GM23338 (cell line): ENCODE measurements around the gene QRICH1. TPM values are rescaled to one million over a fixed set of nuclear protein-coding genes. Genes with fewer than 3 reads are reported as not detected.

Experiments used
- ATAC-seq: fragments of 200-7000 bp; cut with Tn5 transposase; 3 replicates; pipeline ENCODE4 v1.9.1; 2020
- DNase-seq: peaks from one replicate; pipeline ENCODE4 v3.0.0-alpha.2; 2015; ENCODE audit warnings: low spot score
- H2AFZ ChIP-seq: fragments of 200-600 bp; sonication (generic); 2 replicates; pipeline ENCODE4 v1.8.0; 2016; ENCODE audit warnings: antibody characterized with exemption, mild to moderate bottlenecking, moderate library complexity
- H3F3A ChIP-seq: fragments of 200-600 bp; sonication (generic); replicated peaks from 2 replicates; pipeline ENCODE4 v1.8.0; 2017; ENCODE audit warnings: antibody characterized with exemption, mixed run types, low read depth
- H3K27ac ChIP-seq: fragments of 200-600 bp; sonication (generic); 2 replicates; pipeline ENCODE4 v1.6.1; 2016; ENCODE audit warnings: low read depth
- H3K27me3 ChIP-seq: fragments of 200-600 bp; sonication (generic); 2 replicates; pipeline ENCODE4 v1.8.0; 2016; ENCODE audit warnings: mild to moderate bottlenecking, mixed run types, moderate library complexity; ENCODE audit not compliant: insufficient read depth
- H3K36me3 ChIP-seq: fragments of 200-600 bp; sonication (generic); 2 replicates; pipeline ENCODE4 v1.8.0; 2016; ENCODE audit warnings: mild to moderate bottlenecking; ENCODE audit not compliant: insufficient read depth
- H3K4me1 ChIP-seq: fragments of 200-600 bp; sonication (generic); 2 replicates; pipeline ENCODE4 v1.8.0; 2016; ENCODE audit warnings: mild to moderate bottlenecking, moderate library complexity; ENCODE audit not compliant: insufficient read depth
- H3K4me2 ChIP-seq: fragments of 200-600 bp; sonication (generic); 2 replicates; pipeline ENCODE4 v1.7.1; 2017; ENCODE audit warnings: mixed run types
- H3K4me3 ChIP-seq: fragments of 200-600 bp; sonication (generic); 2 replicates; pipeline ENCODE4 v1.6.1; 2016; ENCODE audit warnings: mixed run types
- H3K79me2 ChIP-seq: fragments of 200-600 bp; sonication (generic); replicated peaks from 2 replicates; pipeline ENCODE4 v1.8.0; 2017; ENCODE audit warnings: mild to moderate bottlenecking; ENCODE audit not compliant: insufficient read depth
- H3K9me2 ChIP-seq: fragments of 200-600 bp; sonication (generic); 2 replicates; pipeline ENCODE4 v1.8.0; 2017; ENCODE audit not compliant: insufficient read depth
- H4K20me1 ChIP-seq: fragments of 200-600 bp; sonication (generic); replicated peaks from 2 replicates; pipeline ENCODE4 v1.8.0; 2017; ENCODE audit warnings: mild to moderate bottlenecking; ENCODE audit not compliant: insufficient read depth
- H3K27ac Mint-ChIP-seq: 2 replicates; pipeline ENCODE4 v1.8.0; 2020; ENCODE audit warnings: inconsistent platforms, mild to moderate bottlenecking, moderate library complexity, mixed read lengths
- H3K27me3 Mint-ChIP-seq: 3 replicates; pipeline ENCODE4 v1.8.0; 2022; ENCODE audit warnings: low read depth, mild to moderate bottlenecking, moderate library complexity, mixed read lengths, inconsistent platforms; ENCODE audit not compliant: insufficient read depth, poor library complexity
- H3K36me3 Mint-ChIP-seq: 3 replicates; pipeline ENCODE4 v1.8.0; 2021; ENCODE audit warnings: low read depth, mild to moderate bottlenecking, inconsistent platforms, moderate library complexity, mixed read lengths
- H3K4me1 Mint-ChIP-seq: 3 replicates; pipeline ENCODE4 v1.8.0; 2020; ENCODE audit warnings: mild to moderate bottlenecking, inconsistent platforms, mixed read lengths
- H3K4me3 Mint-ChIP-seq: 3 replicates; pipeline ENCODE4 v1.8.0; 2021; ENCODE audit warnings: moderate library complexity, mild to moderate bottlenecking, inconsistent platforms, mixed read lengths
- H3K9me3 Mint-ChIP-seq: 3 replicates; pipeline ENCODE4 v1.8.0; 2020; ENCODE audit warnings: moderate library complexity, mild to moderate bottlenecking, inconsistent platforms, mixed read lengths
- CREB1 ChIP-seq: fragments of 250-450 bp; sonication (Bioruptor Pico); IDR thresholded peaks from 2 replicates; pipeline ENCODE4 v1.5.0; 2020; ENCODE audit warnings: low read depth, mild to moderate bottlenecking, moderate library complexity
- EZH2 ChIP-seq: fragments of 200-600 bp; sonication (generic); IDR thresholded peaks from one replicate; pipeline ENCODE4 v1.8.0; 2017; ENCODE audit warnings: antibody characterized with exemption, mild to moderate bottlenecking, low read depth; ENCODE audit not compliant: unreplicated experiment
- EZH2phosphoT487 ChIP-seq: fragments of 200-600 bp; sonication (generic); IDR thresholded peaks from one replicate; pipeline ENCODE4 v1.8.1; 2018; ENCODE audit warnings: antibody characterized with exemption; ENCODE audit not compliant: unreplicated experiment
- POLR2AphosphoS5 ChIP-seq: IDR thresholded peaks from 2 replicates; pipeline ENCODE4 v1.6.1; 2016; ENCODE audit warnings: antibody characterized with exemption, low read depth
- STAT1 ChIP-seq: IDR thresholded peaks from one replicate; pipeline ENCODE4 v1.6.1; 2016; ENCODE audit warnings: antibody characterized with exemption; ENCODE audit not compliant: unreplicated experiment
- ZNF114 ChIP-seq: fragments of 250-450 bp; sonication (Bioruptor Pico); IDR thresholded peaks from 2 replicates; pipeline ENCODE4 v1.5.0; 2020; ENCODE audit warnings: mild to moderate bottlenecking, moderate library complexity
- ZNF462 ChIP-seq: fragments of 250-450 bp; sonication (Bioruptor Pico); IDR thresholded peaks from 2 replicates; pipeline ENCODE4 v1.5.0; 2020; ENCODE audit warnings: mild to moderate bottlenecking, moderate library complexity
- polyA plus RNA-seq: library from polyadenylated mRNA; unstranded; fragments of >200 nt; fragmentation: Nextera tagmentation; extraction: Ambion mirVana; gene quantifications from 2 replicates; pipeline ENCODE4 v1.2.1, GENCODE V29; 2016
- total RNA-seq: library from RNA; depleted of rRNA; stranded (reverse); fragments of >200 nt; shearing (Covaris generic); gene quantifications from 2 replicates; pipeline ENCODE4 v1.2.3, GENCODE V29; 2014
- TF ChIP-seq, protein P1 (sequence below): IDR thresholded peaks from one replicate; pipeline ENCODE4 v1.6.1; 2018; ENCODE audit warnings: antibody characterized with exemption; ENCODE audit not compliant: unreplicated experiment

The QRICH1 gene
- total and polyA plus RNA-seq, 2 experiments from 2014 or later, result 66.9 to 149 TPM

DNA sequence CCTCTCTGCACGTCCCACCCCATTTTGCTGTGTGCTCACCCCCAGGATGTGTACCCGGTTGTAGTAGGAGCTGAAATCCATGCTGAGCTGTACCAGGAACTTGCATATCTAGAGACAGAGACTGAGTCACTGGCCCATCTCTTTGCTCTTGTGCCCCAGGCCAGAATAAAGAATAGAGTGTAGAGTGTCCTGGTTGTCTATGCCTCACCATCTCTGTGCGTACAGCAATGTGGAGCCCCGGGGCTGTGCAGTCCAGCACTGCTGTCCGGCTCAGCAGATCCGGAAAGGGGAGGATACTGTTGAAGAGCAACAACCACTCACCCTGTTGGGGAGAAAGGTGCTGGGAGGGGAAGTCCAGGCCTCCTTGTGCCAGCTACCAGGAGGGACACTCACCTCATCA lies 78.1 kb downstream of the QRICH1 start:
- Histone ChIP-seq H3K4me2 (no peak overlapping the region), H3K79me2 (peaks cover 22% of the 10 kb centered on the region), H3K36me3 (peaks cover 19% of the 10 kb centered on the region), H3K9me2 (no peaks in the 10 kb centered on the region), H3K4me3 (no peak overlapping the region), H4K20me1 (peaks cover 21% of the 10 kb centered on the region), H3K27me3 (no peaks in the 10 kb centered on the region), H3K27ac (no peak overlapping the region), H2AFZ (no peak overlapping the region), H3F3A (peaks cover 36% of the 10 kb centered on the region), H3K4me1 (peaks cover 19% of the 10 kb centered on the region; the same call in 1 of the 2 replicates)
- Mint-ChIP-seq H3K36me3 (peaks cover 54% of the 10 kb centered on the region), H3K27ac (no peak overlapping the region), H3K4me3 (no peak overlapping the region), H3K9me3 (no peaks in the 10 kb centered on the region; the same call in 2 of the 3 replicates), H3K27me3 (peaks cover 21% of the 10 kb centered on the region), H3K4me1 (peaks cover 19% of the 10 kb centered on the region)
- DNase-seq, result no peak
- ATAC-seq, result no peak
- TF ChIP-seq ZNF114 (CRISPR knock-in tag), result no peak
- TF ChIP-seq EZH2phosphoT487, result no peak
- TF ChIP-seq, protein P1, sequence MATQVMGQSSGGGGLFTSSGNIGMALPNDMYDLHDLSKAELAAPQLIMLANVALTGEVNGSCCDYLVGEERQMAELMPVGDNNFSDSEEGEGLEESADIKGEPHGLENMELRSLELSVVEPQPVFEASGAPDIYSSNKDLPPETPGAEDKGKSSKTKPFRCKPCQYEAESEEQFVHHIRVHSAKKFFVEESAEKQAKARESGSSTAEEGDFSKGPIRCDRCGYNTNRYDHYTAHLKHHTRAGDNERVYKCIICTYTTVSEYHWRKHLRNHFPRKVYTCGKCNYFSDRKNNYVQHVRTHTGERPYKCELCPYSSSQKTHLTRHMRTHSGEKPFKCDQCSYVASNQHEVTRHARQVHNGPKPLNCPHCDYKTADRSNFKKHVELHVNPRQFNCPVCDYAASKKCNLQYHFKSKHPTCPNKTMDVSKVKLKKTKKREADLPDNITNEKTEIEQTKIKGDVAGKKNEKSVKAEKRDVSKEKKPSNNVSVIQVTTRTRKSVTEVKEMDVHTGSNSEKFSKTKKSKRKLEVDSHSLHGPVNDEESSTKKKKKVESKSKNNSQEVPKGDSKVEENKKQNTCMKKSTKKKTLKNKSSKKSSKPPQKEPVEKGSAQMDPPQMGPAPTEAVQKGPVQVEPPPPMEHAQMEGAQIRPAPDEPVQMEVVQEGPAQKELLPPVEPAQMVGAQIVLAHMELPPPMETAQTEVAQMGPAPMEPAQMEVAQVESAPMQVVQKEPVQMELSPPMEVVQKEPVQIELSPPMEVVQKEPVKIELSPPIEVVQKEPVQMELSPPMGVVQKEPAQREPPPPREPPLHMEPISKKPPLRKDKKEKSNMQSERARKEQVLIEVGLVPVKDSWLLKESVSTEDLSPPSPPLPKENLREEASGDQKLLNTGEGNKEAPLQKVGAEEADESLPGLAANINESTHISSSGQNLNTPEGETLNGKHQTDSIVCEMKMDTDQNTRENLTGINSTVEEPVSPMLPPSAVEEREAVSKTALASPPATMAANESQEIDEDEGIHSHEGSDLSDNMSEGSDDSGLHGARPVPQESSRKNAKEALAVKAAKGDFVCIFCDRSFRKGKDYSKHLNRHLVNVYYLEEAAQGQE, result no peak
- no peak for TF ChIP-seq EZH2
- no peak for TF ChIP-seq POLR2AphosphoS5
- no peak for TF ChIP-seq ZNF462
- TF ChIP-seq CREB1, result no peak
- no peak for TF ChIP-seq STAT1
